GM19023 (cell line): ENCODE data around the gene GRIK3.
"Not testable (repeated sequence)": the region's sequence is repeated elsewhere in the genome, so short reads cannot be mapped to it uniquely, and the experiment has no call there.

Experiments
- ATAC-seq: cut with Tn5 transposase; IDR thresholded peaks from one replicate; pipeline ENCODE4 v1.9.1; 2021; ENCODE audit warnings: mild to moderate bottlenecking, moderate library complexity; ENCODE audit not compliant: unreplicated experiment

Gene GRIK3

GRCh38 chr1:36911561-36912364, 122.6 kb downstream of the GRIK3 start:
- ATAC-seq = no peak

- ATAC-seq = no peak
Observed at GRCh38 chr1:36910886-36911540, 123.3 kb downstream of the GRIK3 start.

DNA sequence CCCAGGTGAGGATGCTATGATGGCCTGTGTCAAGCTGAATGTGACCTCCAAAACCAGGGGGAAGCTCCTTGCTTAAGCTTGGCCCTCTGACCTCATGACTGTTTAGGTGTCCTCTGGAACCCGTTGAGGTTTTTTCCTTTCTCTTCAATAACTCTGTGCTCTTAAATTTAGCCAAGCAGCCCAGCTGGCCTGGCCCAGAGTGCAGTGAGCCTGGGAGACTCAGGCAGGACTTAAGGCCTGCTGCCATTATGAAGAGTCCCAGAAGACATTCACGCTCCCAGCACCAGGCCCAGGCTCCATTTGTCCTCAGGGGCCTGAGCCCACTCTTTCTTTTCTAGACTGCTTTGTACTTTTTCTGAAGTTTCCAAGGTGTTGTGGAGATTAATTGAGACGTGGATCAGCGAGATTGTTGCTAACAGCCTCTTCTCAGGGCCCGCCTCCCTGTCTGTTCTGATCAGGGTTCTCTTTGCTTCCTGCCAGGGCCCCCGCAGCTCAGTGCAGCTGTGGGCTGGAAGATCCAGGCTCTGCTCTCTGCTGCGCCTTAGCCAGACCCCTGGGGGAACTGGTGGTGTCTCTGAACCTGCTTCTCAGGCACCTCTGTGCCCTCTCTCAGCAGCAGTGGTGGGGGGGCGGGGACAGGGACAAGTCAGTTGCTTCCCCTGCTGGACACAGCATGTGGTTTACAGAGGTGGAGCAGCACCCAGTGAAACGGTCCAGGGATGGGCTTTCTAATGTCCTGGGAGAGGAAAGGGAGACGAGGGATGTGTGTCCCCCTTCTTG, 124.2 kb downstream of the GRIK3 start:
- ATAC-seq = no peak

- not testable (repeated sequence) for ATAC-seq
Observed at GRCh38 chr1:36909359-36909758, 125.0 kb downstream of the GRIK3 start.

DNA sequence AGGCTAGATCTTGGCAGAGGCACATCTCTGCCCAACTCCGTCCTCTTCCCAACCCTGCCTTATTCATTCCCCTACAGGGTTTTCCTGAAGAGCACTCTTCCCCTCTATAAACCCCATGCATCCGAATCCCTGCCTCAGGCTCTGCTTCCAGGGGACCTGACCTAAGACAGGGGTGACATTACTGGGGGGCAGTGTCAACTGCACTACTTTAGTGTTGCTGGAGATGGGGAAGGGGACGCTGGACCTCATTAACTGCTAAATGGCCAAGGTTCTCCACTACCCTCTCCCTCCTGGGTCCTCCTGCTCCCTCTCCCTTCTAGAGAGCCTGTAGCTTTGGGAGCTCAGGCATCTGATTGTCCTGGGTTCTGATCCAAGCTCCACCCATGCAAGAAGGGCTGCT, 126.2 kb downstream of the GRIK3 start:
- no peak for ATAC-seq

GRCh38 chr1:36906555-36906954, 127.8 kb downstream of the GRIK3 start:
- no peak for ATAC-seq

- no peak for ATAC-seq
Observed at GRCh38 chr1:36905941-36906340, 128.4 kb downstream of the GRIK3 start.

DNA sequence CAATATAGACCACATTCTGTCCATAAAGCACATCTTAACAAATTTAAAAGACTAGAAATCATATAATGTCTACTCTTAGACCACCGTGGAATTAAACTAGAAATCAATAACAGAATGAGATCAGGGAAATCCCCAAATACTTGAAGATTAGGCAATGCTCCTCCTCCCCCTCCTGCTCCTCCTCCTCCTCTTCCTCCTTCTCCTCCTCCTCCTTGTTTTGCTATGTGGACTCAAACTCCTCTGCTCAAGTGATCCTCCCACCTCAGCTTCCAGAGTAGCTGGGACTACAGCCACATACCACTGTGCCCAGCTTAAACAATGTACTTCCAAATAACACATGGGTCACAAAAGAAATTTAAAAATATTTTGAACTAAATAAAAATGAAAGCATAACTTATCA, 134.2 kb downstream of the GRIK3 start:
- no peak for ATAC-seq

- ATAC-seq = not testable (repeated sequence)
Observed at GRCh38 chr1:36897813-36898212, 136.5 kb downstream of the GRIK3 start.

DNA sequence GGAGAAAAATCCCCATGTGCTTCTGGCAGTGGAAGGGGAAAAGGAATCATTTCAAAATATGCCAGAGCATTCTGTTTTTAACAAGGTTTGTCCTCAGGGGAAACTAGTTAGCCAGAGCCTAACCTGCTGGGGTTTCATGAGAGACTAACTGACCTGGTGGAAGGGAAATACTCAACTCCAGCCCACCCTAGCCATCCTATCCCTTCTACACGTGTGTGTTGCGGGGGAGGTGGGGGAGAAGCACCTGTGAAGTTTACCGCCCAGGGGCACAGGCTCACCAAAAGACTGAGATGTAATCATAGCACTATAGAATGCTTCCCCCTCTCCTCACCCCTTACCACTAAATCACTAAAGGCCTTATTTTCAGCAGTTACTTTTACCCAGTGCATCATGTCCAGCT, 139.5 kb downstream of the GRIK3 start:
- ATAC-seq = no peak

- no peak for ATAC-seq
Observed at GRCh38 chr1:36890776-36891175, 143.5 kb downstream of the GRIK3 start.

- no peak for ATAC-seq
Observed at GRCh38 chr1:36889478-36890226, 144.7 kb downstream of the GRIK3 start.

DNA sequence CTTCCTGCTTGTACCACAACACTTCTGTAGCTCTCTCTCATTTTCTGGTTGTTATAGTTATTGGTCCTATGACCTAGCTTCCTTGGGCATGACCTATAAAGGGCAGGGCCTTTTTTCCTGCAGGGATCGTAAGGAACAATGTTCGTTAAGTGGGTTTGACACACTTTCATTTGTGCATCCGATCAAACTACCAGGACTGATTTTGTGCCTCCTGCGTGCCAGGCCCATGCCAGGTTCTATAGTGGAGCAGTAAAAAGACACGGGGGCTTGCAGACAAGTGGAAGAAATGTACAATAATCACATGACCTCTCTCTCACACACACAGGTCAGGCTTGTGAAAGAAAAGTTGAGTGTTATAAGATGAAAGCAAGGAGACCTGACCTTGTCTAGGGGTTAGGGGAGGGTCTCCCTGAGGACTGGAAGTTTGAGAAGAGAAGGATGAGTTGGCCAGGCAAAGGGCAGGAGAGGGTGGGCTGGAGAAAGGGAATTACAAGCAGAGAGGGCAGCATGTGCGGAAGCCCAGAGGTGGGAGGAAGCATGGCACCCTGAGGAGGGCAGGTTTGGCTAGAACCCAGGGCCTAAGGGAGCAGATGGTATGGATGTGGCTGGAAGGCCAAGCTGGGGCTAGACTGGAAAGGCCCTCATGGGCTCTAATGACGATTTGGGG, 145.4 kb downstream of the GRIK3 start:
- ATAC-seq = no peak

- no peak for ATAC-seq
Observed at GRCh38 chr1:36885540-36886357, 148.6 kb downstream of the GRIK3 start.

GRCh38 chr1:36884801-36885200, 149.5 kb downstream of the GRIK3 start:
- no peak for ATAC-seq

- no peak for ATAC-seq
Observed at GRCh38 chr1:36884029-36884701, 150.2 kb downstream of the GRIK3 start.

- ATAC-seq = no peak
Observed at GRCh38 chr1:36883315-36883949, 150.9 kb downstream of the GRIK3 start.

DNA sequence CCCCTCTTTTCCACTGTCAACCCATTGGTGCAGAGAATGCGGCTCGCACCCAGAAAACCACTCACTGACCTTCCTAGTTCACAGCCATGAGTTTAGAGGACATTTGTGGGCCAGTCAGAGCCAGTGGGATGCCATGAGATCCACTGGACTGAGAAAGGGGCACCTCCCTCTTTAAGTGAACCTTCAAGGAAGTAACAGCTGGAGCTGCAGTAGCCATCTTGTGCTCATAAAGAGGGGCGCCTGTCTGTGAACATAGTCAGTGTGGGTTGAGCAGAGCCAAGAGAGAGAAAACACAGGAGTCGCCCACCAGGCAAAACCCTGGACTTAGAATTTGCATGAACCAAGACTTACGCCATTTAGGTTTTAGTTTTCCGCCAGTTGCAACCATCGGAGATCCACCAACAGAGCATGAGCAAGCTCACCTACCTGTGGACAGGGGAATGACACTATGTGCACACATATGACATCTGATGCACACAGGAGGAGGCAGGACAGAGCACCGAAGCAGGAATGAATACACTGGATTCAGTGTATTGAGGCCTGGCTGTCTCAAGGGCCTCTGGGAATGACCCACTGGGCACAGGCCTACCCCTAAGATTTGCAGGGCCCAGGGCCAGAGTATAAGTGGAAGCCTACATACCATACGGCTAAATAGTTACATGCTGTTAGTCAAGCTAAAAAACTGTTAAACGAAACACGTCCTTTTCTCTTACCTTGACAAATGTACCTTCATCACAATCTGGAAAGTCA, 151.6 kb downstream of the GRIK3 start:
- no peak for ATAC-seq
